Measurements from ENCODE around the gene PDE1A. TPM values are rescaled to one million over a fixed set of nuclear protein-coding genes. Genes with fewer than 3 reads are reported as not detected.

The PDE1A gene
- total RNA-seq, 1 experiment from 2014 or later: not detected

- Histone ChIP-seq H3K27me3 (ENCODE audit: low read length) (no peaks in the 10 kb centered on the region), H3K27ac (ENCODE audit: low read length) (no peak overlapping the region), H4K20me1 (ENCODE audit: low read length) (no peaks in the 10 kb centered on the region), H3F3A (ENCODE audit: low read length, unreplicated experiment) (no peaks in the 10 kb centered on the region), H3K79me2 (ENCODE audit: low read length) (no peaks in the 10 kb centered on the region), H2AFZ (ENCODE audit: low read length) (no peak overlapping the region), H3K4me2 (ENCODE audit: low read length) (no peak overlapping the region), H3K9ac (ENCODE audit: low read length) (no peak overlapping the region), H3K9me3 (ENCODE audit: low read length) (no peaks in the 10 kb centered on the region), H3K4me3 (ENCODE audit: low read length) (no peak overlapping the region), H3K4me1 (ENCODE audit: insufficient read depth, low read length) (no peaks in the 10 kb centered on the region), H3K9me2 (replicated peaks; ENCODE audit: low read length) (no peaks in the 10 kb centered on the region), H3K36me3 (ENCODE audit: low read depth, low read length) (no peaks in the 10 kb centered on the region)
- intact Hi-C loops (cut with micrococcal nuclease): no loop called here
- BruUV-seq (replicated peaks): no TSS peak
- POLR2A ChIA-PET (ENCODE audit: unreplicated experiment): no interaction called here
- DNase-seq: no peak
- CTCF ChIA-PET: no interaction called here
- TF ChIP-seq CTCF (conservative IDR thresholded peaks at IDR 0.05; ENCODE audit: low read depth, low read length) (no peak), EZH2phosphoT487 (IDR thresholded peaks at IDR 0.05; ENCODE audit: borderline replicate concordance, low read length) (no peak), EZH2 (IDR thresholded peaks at IDR 0.05; ENCODE audit: low read length, unreplicated experiment) (no peak)
- no peak for ATAC-seq
Measured at GRCh38 chr2:182097571-182098164, 329.2 kb downstream of the PDE1A start.

- no TSS peak for BruUV-seq (replicated peaks)
- Histone ChIP-seq H4K20me1 (ENCODE audit: low read length) (no peaks in the 10 kb centered on the region), H3K79me2 (ENCODE audit: low read length) (no peaks in the 10 kb centered on the region), H3K9ac (ENCODE audit: low read length) (no peak overlapping the region), H3K9me2 (replicated peaks; ENCODE audit: low read length) (no peaks in the 10 kb centered on the region), H3K27ac (ENCODE audit: low read length) (no peak overlapping the region), H3K27me3 (ENCODE audit: low read length) (no peaks in the 10 kb centered on the region), H3K9me3 (ENCODE audit: low read length) (no peaks in the 10 kb centered on the region), H2AFZ (ENCODE audit: low read length) (no peak overlapping the region), H3K36me3 (ENCODE audit: low read depth, low read length) (no peaks in the 10 kb centered on the region), H3K4me1 (ENCODE audit: insufficient read depth, low read length) (no peaks in the 10 kb centered on the region), H3F3A (ENCODE audit: low read length, unreplicated experiment) (no peaks in the 10 kb centered on the region), H3K4me2 (ENCODE audit: low read length) (no peak overlapping the region), H3K4me3 (ENCODE audit: low read length) (no peak overlapping the region)
- ATAC-seq (no peak), DNase-seq (no peak)
- intact Hi-C loops (cut with micrococcal nuclease): no loop called here
- TF ChIP-seq EZH2phosphoT487 (IDR thresholded peaks at IDR 0.05; ENCODE audit: borderline replicate concordance, low read length) (no peak), CTCF (conservative IDR thresholded peaks at IDR 0.05; ENCODE audit: low read depth, low read length) (no peak), EZH2 (IDR thresholded peaks at IDR 0.05; ENCODE audit: low read length, unreplicated experiment) (no peak)
- ChIA-PET POLR2A (ENCODE audit: unreplicated experiment) (no interaction called here), CTCF (no interaction called here)
Measured at GRCh38 chr2:182090486-182090885, 336.4 kb downstream of the PDE1A start.

Measured in PC-3 (cell line).